ENCODE data around the gene PRKG1.

- no peak for TF ChIP-seq CTCF (IDR thresholded peaks at IDR 0.05; ENCODE audit: insufficient read depth, low read length, poor library complexity, severe bottlenecking)
- TF ChIP-seq EZH2phosphoT487 (conservative IDR thresholded peaks at IDR 0.05; ENCODE audit: low read length), result no peak
Measured at GRCh38 chr10:51503378-51503777, 429.1 kb downstream of the PRKG1 start.
